ENCODE results near the gene SYDE2.
"Not testable (repeated sequence)": the region's sequence is repeated elsewhere in the genome, so short reads cannot be mapped to it uniquely, and the experiment has no call there.

Gene SYDE2

GRCh38 chr1:85200463-85201339 is at the start of gene SYDE2:
TSS of gene SYDE2 (minus strand) at chr1:85201016. CDS start at chr1:85200996, 20 bp downstream.
- DNase-seq, result peak; percentile 72

GRCh38 chr1:85249042-85249441 is 48.2 kb upstream of the SYDE2 start:
- DNase-seq, result not testable (repeated sequence)

- no peak for DNase-seq
These were observed 45.1 kb upstream of the SYDE2 start for GRCh38 chr1:85245891-85246290.

- no peak for DNase-seq
These were observed 44.6 kb upstream of the SYDE2 start for GRCh38 chr1:85245456-85245855.

- DNase-seq, result no peak
These were observed 43.6 kb upstream of the SYDE2 start for GRCh38 chr1:85244271-85245061.

GRCh38 chr1:85243372-85243771 is 42.6 kb upstream of the SYDE2 start:
- DNase-seq, result no peak

- DNase-seq, result no peak
These were observed 39.8 kb upstream of the SYDE2 start for GRCh38 chr1:85240643-85241042.

GRCh38 chr1:85240174-85240601 is 39.4 kb upstream of the SYDE2 start:
- DNase-seq, result no peak

- no peak for DNase-seq
These were observed 36.8 kb upstream of the SYDE2 start for GRCh38 chr1:85237613-85238012.

- no peak for DNase-seq
These were observed 29.6 kb upstream of the SYDE2 start for GRCh38 chr1:85230305-85230977.

GRCh38 chr1:85229574-85230097 is 28.8 kb upstream of the SYDE2 start:
- no peak for DNase-seq

GRCh38 chr1:85228972-85229371 is 28.2 kb upstream of the SYDE2 start:
- DNase-seq, result no peak

GRCh38 chr1:85225624-85226380 is 25.0 kb upstream of the SYDE2 start:
- no peak for DNase-seq

GRCh38 chr1:85224734-85225623 is 24.2 kb upstream of the SYDE2 start:
- no peak for DNase-seq

- no peak for DNase-seq
These were observed 23.5 kb upstream of the SYDE2 start for GRCh38 chr1:85224295-85224694.

GRCh38 chr1:85223334-85223733 is 22.5 kb upstream of the SYDE2 start:
- no peak for DNase-seq

- no peak for DNase-seq
These were observed 20.0 kb upstream of the SYDE2 start for GRCh38 chr1:85220756-85221201.

GRCh38 chr1:85219853-85220610 is 19.2 kb upstream of the SYDE2 start:
- DNase-seq, result no peak

- DNase-seq, result no peak
These were observed 15.9 kb upstream of the SYDE2 start for GRCh38 chr1:85216697-85217096.

- no peak for DNase-seq
These were observed 13.8 kb upstream of the SYDE2 start for GRCh38 chr1:85214654-85215053.
